ENCODE data around the gene TIMMDC1. TPM values are rescaled to one million over a fixed set of nuclear protein-coding genes. Genes with fewer than 3 reads are reported as not detected.
A peak's percentile ranks its signal among the peaks of the same experiment; 100 is the strongest.

The TIMMDC1 gene
- total RNA-seq, 1 experiment from 2014 or later, result 109 TPM

- Histone ChIP-seq H3K27ac (ENCODE audit: insufficient read length, low read depth, low read length) (no peak overlapping the region), H2BK15ac (ENCODE audit: low read depth, low read length) (no peak overlapping the region), H3K9me3 (ENCODE audit: control insufficient read depth, low read depth, low read length) (no peaks in the 10 kb centered on the region), H3K4me1 (ENCODE audit: insufficient read depth, low read length) (peaks cover 3% of the 10 kb centered on the region; the same call in 1 of the 2 replicates), H3K14ac (ENCODE audit: insufficient read depth, low read length) (no peak overlapping the region), H3K56ac (ENCODE audit: insufficient read length, low read depth, low read length) (no peak overlapping the region), H2AFZ (ENCODE audit: low read length) (no peak overlapping the region), H2BK5ac (ENCODE audit: insufficient read length, low read length) (no peak overlapping the region), H3K79me1 (ENCODE audit: insufficient read depth, low read depth, low read length, poor library complexity, severe bottlenecking) (peaks cover 5% of the 10 kb centered on the region), H3K4me2 (ENCODE audit: insufficient read depth, insufficient read length, low read length) (peak overlapping the region; percentile 86), H3K79me2 (ENCODE audit: insufficient read depth, low read length) (peaks cover 1% of the 10 kb centered on the region; the same call in 1 of the 2 replicates), H3K27me3 (ENCODE audit: insufficient read depth, low read length) (no peaks in the 10 kb centered on the region), H3K23ac (ENCODE audit: insufficient read length, low read depth, low read length) (no peak overlapping the region), H2BK20ac (ENCODE audit: low read depth, low read length, poor library complexity, severe bottlenecking) (no peak overlapping the region), H3K4ac (ENCODE audit: low read depth, low read length) (no peak overlapping the region), H2BK120ac (ENCODE audit: low read depth, low read length, poor library complexity, severe bottlenecking) (no peak overlapping the region), H3T11ph (ENCODE audit: low read length) (no peak overlapping the region), H4K91ac (ENCODE audit: insufficient read length, low read depth, low read length) (no peak overlapping the region), H2BK12ac (ENCODE audit: insufficient read length, low read depth, low read length) (no peak overlapping the region), H3K18ac (ENCODE audit: insufficient read length, low read depth, low read length) (no peak overlapping the region), H4K8ac (replicated peaks; ENCODE audit: insufficient read length, low read depth, low read length) (no peak overlapping the region), H4K20me1 (ENCODE audit: control insufficient read depth, insufficient read depth, insufficient read length) (no peaks in the 10 kb centered on the region), H3K23me2 (ENCODE audit: insufficient read length, low read depth, low read length, poor library complexity, severe bottlenecking) (peaks cover 4% of the 10 kb centered on the region), H3K9ac (ENCODE audit: extremely low read depth, insufficient read length, low read length) (peak overlapping the region; percentile 18), H4K5ac (ENCODE audit: insufficient read length, low read depth, low read length) (no peak overlapping the region), H2AK5ac (ENCODE audit: insufficient read length, low read length) (no peak overlapping the region)
- H3K4me3 Mint-ChIP-seq, result peak overlapping the region; percentile 83 to 96
- no CpG with 5 or more reads among the region's 2 CpGs for WGBS (ENCODE audit: extremely low coverage, insufficient read length, low lambda C conversion rate)
- H3K27me3 Mint-ChIP-seq (ENCODE audit: low read depth), result no peaks in the 10 kb centered on the region; the same call in 1 of the 2 replicates
- H3K27ac Mint-ChIP-seq, result peak overlapping the region; percentile 73 to 98 (median 88); a peak in 4 of 7 replicates
- H3K36me3 Mint-ChIP-seq (ENCODE audit: insufficient read depth in 1 of 3, low read depth in 3 of 3), result peaks cover 2 to 16% (median 15%) of the 10 kb centered on the region in 3 experiments
- no peak for DNase-seq
- no peaks in the 10 kb centered on the region; a peak in 1 of 5 replicates for H3K9me3 Mint-ChIP-seq
- H3K4me1 Mint-ChIP-seq, result peaks cover 23 to 26% of the 10 kb centered on the region in 2 experiments
- TF ChIP-seq CTCF (conservative IDR thresholded peaks at IDR 0.05), result no peak
These were observed 30.3 kb upstream of the TIMMDC1 start for GRCh38 chr3:119468041-119468440.
